ENCODE measurements around the gene SPATA32.

The SPATA32 gene

DNA sequence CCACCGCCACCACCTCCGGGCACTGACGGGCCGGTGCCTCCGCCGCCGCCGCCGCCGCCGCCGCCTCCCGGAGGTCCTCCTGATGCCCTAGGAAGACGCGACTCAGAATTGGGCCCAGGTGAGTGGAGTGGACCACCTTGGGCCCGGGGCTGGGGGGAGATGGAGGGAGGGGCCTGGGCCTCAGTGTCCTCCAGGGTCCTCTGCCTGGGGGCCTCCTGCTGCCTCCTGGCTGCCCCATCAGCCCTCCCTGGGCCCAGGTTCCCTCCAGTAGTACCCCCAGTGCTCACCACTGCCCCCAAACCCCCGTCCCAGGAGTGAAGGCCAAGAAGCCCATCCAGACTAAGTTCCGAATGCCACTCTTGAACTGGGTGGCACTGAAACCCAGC, 19.9 kb downstream of the SPATA32 start (continued):
- TF ChIP-seq, protein P1, sequence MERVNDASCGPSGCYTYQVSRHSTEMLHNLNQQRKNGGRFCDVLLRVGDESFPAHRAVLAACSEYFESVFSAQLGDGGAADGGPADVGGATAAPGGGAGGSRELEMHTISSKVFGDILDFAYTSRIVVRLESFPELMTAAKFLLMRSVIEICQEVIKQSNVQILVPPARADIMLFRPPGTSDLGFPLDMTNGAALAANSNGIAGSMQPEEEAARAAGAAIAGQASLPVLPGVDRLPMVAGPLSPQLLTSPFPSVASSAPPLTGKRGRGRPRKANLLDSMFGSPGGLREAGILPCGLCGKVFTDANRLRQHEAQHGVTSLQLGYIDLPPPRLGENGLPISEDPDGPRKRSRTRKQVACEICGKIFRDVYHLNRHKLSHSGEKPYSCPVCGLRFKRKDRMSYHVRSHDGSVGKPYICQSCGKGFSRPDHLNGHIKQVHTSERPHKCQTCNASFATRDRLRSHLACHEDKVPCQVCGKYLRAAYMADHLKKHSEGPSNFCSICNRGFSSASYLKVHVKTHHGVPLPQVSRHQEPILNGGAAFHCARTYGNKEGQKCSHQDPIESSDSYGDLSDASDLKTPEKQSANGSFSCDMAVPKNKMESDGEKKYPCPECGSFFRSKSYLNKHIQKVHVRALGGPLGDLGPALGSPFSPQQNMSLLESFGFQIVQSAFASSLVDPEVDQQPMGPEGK (CRISPR knock-in tag; IDR thresholded peaks at IDR 0.05; ENCODE audit: borderline replicate concordance): no peak
- no peak for TF ChIP-seq ZFP30 (CRISPR knock-in tag; IDR thresholded peaks at IDR 0.05)
- TF ChIP-seq RARB (CRISPR knock-in tag; IDR thresholded peaks at IDR 0.05): no peak

DNA sequence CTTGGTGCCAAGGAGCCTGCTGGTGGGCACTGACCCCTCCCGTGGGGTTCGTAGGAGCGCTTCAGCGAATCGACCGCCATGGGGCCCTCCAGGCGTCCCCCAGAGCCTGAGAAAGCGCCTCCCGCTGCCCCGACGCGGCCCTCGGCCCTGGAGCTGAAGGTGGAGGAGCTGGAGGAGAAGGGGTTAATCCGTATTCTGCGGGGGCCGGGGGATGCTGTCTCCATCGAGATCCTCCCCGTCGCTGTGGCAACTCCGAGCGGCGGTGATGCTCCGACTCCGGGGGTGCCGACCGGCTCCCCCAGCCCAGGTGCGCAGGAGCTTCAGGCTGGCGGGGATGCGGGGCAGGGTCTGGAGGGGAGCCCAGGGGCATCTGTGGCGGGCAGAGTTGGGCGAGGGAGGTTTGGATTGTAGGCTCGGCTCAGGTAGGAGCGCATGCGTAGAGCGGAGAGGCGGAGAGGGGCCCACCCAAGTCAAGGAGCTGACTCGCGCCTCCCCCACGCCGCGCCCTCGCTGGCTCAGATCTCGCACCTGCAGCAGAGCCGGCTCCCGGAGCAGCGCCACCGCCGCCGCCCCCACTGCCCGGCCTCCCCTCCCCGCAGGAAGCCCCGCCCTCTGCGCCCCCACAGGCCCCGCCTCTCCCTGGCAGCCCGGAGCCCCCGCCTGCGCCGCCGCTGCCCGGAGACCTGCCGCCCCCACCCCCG, 20.4 kb downstream of the SPATA32 start:
- peak; percentile 47 for ATAC-seq
- TF ChIP-seq TCF4 (CRISPR knock-in tag; IDR thresholded peaks at IDR 0.05; ENCODE audit: borderline replicate concordance) (no peak), ARNTL (CRISPR knock-in tag; IDR thresholded peaks at IDR 0.05; ENCODE audit: borderline replicate concordance, low read depth) (no peak), ZNF565 (CRISPR knock-in tag; conservative IDR thresholded peaks at IDR 0.05; ENCODE audit: low read depth) (no peak), ZNF70 (CRISPR knock-in tag; IDR thresholded peaks at IDR 0.05) (no peak), ESRRG (CRISPR knock-in tag; IDR thresholded peaks at IDR 0.05) (no peak), ZFP30 (CRISPR knock-in tag; IDR thresholded peaks at IDR 0.05) (no peak), ISL1 (CRISPR knock-in tag; IDR thresholded peaks at IDR 0.05) (no peak), ZFP3 (CRISPR knock-in tag; IDR thresholded peaks at IDR 0.05) (no peak), RARB (CRISPR knock-in tag; IDR thresholded peaks at IDR 0.05) (no peak)

GRCh38 chr17:45240905-45241327, 21.0 kb downstream of the SPATA32 start:
- TF ChIP-seq CSRNP3 (CRISPR knock-in tag; IDR thresholded peaks at IDR 0.05): no peak
- ATAC-seq: peak; percentile 8

GRCh38 chr17:45238155-45238774, 23.6 kb downstream of the SPATA32 start:
- no peak for ATAC-seq
- TF ChIP-seq ZC3H10 (CRISPR knock-in tag; IDR thresholded peaks at IDR 0.05) (no peak), ZFP30 (CRISPR knock-in tag; IDR thresholded peaks at IDR 0.05) (no peak), CSDC2 (CRISPR knock-in tag; IDR thresholded peaks at IDR 0.05) (no peak), TCF4 (CRISPR knock-in tag; IDR thresholded peaks at IDR 0.05; ENCODE audit: borderline replicate concordance) (no peak), BACH2 (CRISPR knock-in tag; IDR thresholded peaks at IDR 0.05; ENCODE audit: borderline replicate concordance) (no peak), RARB (CRISPR knock-in tag; IDR thresholded peaks at IDR 0.05) (no peak), ARNTL (CRISPR knock-in tag; IDR thresholded peaks at IDR 0.05; ENCODE audit: borderline replicate concordance, low read depth) (no peak), PPARA (CRISPR knock-in tag; IDR thresholded peaks at IDR 0.05; ENCODE audit: borderline replicate concordance) (no peak), ZFP3 (CRISPR knock-in tag; IDR thresholded peaks at IDR 0.05) (no peak), ISL1 (CRISPR knock-in tag; IDR thresholded peaks at IDR 0.05) (no peak), SNAI2 (CRISPR knock-in tag; IDR thresholded peaks at IDR 0.05) (no peak), ZNF70 (CRISPR knock-in tag; IDR thresholded peaks at IDR 0.05) (no peak), ZNF8 (CRISPR knock-in tag; IDR thresholded peaks at IDR 0.05) (no peak)
- TF ChIP-seq, protein P1 (CRISPR knock-in tag; IDR thresholded peaks at IDR 0.05; ENCODE audit: borderline replicate concordance): no peak
- TF ChIP-seq, protein P2, sequence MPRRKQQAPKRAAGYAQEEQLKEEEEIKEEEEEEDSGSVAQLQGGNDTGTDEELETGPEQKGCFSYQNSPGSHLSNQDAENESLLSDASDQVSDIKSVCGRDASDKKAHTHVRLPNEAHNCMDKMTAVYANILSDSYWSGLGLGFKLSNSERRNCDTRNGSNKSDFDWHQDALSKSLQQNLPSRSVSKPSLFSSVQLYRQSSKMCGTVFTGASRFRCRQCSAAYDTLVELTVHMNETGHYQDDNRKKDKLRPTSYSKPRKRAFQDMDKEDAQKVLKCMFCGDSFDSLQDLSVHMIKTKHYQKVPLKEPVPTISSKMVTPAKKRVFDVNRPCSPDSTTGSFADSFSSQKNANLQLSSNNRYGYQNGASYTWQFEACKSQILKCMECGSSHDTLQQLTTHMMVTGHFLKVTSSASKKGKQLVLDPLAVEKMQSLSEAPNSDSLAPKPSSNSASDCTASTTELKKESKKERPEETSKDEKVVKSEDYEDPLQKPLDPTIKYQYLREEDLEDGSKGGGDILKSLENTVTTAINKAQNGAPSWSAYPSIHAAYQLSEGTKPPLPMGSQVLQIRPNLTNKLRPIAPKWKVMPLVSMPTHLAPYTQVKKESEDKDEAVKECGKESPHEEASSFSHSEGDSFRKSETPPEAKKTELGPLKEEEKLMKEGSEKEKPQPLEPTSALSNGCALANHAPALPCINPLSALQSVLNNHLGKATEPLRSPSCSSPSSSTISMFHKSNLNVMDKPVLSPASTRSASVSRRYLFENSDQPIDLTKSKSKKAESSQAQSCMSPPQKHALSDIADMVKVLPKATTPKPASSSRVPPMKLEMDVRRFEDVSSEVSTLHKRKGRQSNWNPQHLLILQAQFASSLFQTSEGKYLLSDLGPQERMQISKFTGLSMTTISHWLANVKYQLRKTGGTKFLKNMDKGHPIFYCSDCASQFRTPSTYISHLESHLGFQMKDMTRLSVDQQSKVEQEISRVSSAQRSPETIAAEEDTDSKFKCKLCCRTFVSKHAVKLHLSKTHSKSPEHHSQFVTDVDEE (CRISPR knock-in tag; IDR thresholded peaks at IDR 0.05): no peak
- TF ChIP-seq, protein P3, sequence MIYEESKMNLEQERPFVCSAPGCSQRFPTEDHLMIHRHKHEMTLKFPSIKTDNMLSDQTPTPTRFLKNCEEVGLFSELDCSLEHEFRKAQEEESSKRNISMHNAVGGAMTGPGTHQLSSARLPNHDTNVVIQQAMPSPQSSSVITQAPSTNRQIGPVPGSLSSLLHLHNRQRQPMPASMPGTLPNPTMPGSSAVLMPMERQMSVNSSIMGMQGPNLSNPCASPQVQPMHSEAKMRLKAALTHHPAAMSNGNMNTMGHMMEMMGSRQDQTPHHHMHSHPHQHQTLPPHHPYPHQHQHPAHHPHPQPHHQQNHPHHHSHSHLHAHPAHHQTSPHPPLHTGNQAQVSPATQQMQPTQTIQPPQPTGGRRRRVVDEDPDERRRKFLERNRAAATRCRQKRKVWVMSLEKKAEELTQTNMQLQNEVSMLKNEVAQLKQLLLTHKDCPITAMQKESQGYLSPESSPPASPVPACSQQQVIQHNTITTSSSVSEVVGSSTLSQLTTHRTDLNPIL (CRISPR knock-in tag; IDR thresholded peaks at IDR 0.05; ENCODE audit: low read depth): no peak

Data from SK-N-SH treated with all-trans-retinoic acid at 6 μM for 48 hours (cell line).